ENCODE measurements around the gene YARS2.

Gene YARS2

GRCh38 chr12:32755654-32756475, at the start of gene YARS2:
Gene YARS2, minus strand, starts transcription at chr12:32755897. Its CDS starts 23 bp downstream, at chr12:32755874.
- peak; percentile 87 for FAIRE-seq

- FAIRE-seq, result no peak
Observed at GRCh38 chr12:32804301-32804700, 48.6 kb upstream of the YARS2 start.

GRCh38 chr12:32801269-32801980, 45.7 kb upstream of the YARS2 start:
- no peak for FAIRE-seq

GRCh38 chr12:32794281-32794680, 38.6 kb upstream of the YARS2 start:
- FAIRE-seq, result no peak

- no peak for FAIRE-seq
Observed at GRCh38 chr12:32789916-32790315, 34.2 kb upstream of the YARS2 start.

DNA sequence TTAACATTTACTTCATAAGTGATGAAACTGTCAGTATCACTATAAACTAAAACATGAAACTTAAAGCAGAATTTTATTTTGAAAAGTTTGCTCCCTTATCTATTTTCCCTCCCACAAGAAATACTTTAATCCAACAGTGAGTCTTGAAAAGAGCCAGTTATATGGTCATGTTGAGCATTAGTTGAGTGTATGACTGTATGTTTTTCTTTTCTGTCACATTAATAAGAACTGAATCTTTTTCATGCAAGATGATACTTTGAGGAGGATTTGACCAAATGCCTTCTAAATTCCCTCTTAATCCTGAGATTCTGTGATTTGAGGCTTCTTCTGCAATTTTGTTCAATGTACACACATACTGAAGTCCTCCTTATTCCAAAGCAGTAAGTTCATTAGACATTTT, 33.7 kb upstream of the YARS2 start:
- FAIRE-seq, result no peak

GRCh38 chr12:32788405-32788804, 32.7 kb upstream of the YARS2 start:
- no peak for FAIRE-seq

GRCh38 chr12:32785557-32785956, 29.9 kb upstream of the YARS2 start:
- no peak for FAIRE-seq

DNA sequence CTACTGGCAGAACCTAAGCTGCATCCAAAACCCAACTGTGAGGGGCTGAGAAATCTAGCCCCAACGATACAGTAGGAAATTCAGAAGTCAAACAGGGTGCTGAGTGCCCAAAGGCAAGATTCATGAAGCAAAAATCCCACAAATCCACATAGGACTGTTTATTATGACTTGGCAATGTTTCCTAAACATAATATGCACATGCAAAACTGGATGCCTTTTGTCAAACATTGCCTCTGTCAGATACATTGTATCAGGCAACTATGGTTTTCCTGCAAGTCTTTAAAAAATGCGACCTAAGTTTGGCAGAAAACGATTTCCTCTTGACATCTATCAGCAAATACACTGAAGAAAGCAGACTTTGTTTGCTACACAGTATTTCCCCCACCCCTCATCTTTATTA, 27.3 kb upstream of the YARS2 start:
- FAIRE-seq, result no peak

- no peak for FAIRE-seq
Observed at GRCh38 chr12:32780071-32780470, 24.4 kb upstream of the YARS2 start.

- no peak for FAIRE-seq
Observed at GRCh38 chr12:32777691-32778175, 22.0 kb upstream of the YARS2 start.

DNA sequence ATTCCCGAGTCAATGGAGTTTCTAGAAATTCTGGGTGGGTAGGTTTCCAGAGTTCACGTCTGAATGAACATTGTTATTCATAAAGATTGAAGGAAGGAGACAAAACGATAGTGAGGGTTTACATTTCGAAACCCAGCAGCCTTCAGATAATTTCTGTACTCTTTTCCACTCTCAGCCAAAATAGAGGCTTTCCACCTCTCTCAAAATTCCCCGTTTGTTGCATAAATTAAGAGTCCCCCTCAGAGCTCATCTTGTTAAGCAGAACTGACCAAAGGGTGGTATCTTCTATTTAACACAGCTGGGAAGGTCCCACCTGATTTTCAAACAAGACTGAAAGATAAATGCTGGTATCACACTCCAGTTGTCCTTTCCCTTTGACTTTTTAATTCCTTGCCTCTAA, 21.5 kb upstream of the YARS2 start:
- no peak for FAIRE-seq

DNA sequence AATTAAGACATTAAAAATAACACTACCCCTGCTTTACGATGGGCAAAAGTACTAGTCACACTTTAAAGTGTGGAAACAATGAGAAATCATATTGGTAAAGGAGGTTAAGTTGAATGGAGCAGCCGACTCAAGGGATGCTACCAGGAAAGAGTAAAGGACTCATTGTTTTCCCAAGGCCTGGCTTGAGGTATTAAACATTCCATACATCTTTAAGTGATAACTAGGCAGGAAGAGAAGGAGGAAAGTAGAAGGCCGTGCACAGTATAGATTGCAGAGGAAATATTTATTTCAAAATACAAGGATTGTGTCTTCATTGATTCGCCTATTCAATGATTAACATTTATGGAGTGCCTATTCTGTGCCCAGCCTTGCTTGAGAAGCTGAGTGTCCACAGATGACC, 20.6 kb upstream of the YARS2 start:
- no peak for FAIRE-seq

- no peak for FAIRE-seq
Observed at GRCh38 chr12:32773691-32774090, 18.0 kb upstream of the YARS2 start.

DNA sequence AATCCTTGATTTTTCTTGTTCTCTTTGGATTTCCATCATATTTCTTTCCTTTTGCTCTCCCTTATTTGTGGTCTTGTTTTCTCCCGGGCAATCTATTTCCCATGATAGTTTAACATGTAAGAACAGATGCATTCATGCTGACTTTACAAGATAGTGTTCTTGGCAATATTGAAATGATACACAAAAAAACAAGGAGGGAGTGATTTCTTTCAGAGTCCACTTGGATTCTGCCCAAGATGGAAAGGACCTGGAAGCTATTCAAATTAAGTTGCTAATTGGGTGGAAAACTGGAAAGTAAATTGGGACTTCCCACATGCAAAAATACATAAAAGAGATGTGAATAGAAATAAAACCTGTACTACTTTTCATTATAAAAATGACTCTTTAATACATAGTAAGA, 14.4 kb upstream of the YARS2 start:
- no peak for FAIRE-seq

- FAIRE-seq, result no peak
Observed at GRCh38 chr12:32768518-32768917, 12.8 kb upstream of the YARS2 start.

DNA sequence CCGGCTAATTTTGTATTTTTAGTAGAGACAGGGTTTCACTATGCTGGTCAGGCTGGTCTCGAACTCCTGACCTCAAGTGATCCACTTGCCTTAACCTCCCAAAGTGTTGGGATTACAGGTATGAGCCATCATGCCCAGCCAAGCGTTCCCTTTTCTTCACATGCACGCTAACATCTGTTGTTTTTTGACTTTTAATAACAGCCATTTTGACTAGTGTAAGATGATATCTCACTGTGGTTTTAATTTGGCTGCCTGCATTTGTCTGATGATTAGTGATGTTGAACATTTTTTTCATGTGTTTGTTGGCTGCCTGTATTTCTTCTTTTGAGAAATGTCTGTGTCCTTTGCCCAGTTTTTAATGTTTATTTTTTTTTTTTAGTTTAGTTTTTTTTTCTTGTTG, 10.2 kb upstream of the YARS2 start:
- peak; percentile 98 for FAIRE-seq

DNA sequence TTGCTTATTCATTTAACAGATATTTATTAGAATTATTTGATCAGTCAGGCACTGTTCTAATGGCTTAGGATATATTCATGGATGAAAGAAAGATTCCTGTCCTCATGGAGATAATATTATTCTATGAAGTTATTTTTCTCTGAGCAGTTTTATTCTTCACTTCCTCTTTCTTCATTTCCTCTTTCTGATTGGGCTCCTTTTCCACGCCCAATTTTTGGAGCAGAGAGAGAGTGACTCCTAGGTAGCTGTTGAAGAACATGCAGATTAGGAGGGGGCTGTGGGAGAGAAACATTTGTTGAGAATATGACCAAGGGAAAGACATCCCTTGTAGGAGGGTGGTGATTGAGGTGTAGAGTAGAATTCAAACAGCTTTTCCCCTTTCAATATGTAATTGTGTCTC, 6.0 kb upstream of the YARS2 start:
- no peak for FAIRE-seq

GRCh38 chr12:32757157-32757556, 1.5 kb upstream of the YARS2 start:
- no peak for FAIRE-seq

- FAIRE-seq, result no peak
Observed at GRCh38 chr12:32756476-32757066, 874 bp upstream of the YARS2 start.

- no peak for FAIRE-seq
Observed at GRCh38 chr12:32755051-32755653, 545 bp downstream of the YARS2 start.

- FAIRE-seq, result no peak
Observed at GRCh38 chr12:32754111-32754510, 1.6 kb downstream of the YARS2 start.

DNA sequence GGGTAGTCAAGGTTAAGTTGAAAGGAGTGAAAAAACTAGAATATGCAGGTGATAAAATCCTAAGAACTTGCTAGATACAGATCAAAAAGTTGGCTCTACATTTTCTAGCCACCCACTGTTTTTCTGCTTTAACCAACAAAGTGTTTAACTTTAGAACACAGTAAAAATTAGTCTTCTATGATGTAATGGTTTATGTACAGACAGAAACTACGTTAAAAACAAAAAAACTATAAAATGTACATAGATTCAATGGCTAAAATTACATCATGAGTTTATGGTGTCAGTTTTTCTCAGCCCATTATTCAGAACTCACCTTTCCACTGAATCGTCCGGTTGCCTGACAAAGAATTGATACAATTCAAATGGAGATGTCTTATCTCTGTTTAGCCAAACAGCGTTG, 2.1 kb downstream of the YARS2 start:
- FAIRE-seq, result no peak
